Stimulated activated CD8-positive, alpha-beta memory T cell treated with anti-CD3 and anti-CD28 coated beads, Interleukin-4, amount 100 ng/mL, for 1 hour (primary cell): ENCODE results near the gene MAU2.
"Not testable (repeated sequence)": the region's sequence is repeated elsewhere in the genome, so short reads cannot be mapped to it uniquely, and the experiment has no call there.

Experiments used
- DNase-seq, 2 donors: peaks; one replicate each; pipeline ENCODE4 v3.0.0-alpha.2; 2020; ENCODE audit warnings: low read depth in 2 of 2, low spot score in 1 of 2

The MAU2 gene

DNA sequence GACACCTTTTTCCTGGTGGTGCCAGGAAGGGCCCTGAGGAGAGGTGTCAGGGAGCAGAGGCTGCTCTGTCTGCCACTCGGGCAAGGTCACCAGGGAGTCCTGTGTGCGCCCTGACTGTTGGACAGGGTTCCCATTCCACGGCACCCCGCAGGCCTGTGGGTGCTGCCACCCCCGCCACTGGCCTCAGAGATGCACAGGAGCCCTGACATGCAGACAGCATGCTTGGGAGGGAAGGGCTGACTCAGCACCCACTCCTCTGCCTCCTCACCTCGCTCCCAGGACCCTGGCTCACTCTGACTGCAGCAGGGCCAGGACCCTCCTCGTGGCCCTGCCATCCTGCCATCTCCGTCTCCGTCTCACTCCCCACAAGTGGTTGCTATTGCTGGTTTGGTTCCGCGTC lies 25.3 kb downstream of the MAU2 start:
- DNase-seq: no peak

DNA sequence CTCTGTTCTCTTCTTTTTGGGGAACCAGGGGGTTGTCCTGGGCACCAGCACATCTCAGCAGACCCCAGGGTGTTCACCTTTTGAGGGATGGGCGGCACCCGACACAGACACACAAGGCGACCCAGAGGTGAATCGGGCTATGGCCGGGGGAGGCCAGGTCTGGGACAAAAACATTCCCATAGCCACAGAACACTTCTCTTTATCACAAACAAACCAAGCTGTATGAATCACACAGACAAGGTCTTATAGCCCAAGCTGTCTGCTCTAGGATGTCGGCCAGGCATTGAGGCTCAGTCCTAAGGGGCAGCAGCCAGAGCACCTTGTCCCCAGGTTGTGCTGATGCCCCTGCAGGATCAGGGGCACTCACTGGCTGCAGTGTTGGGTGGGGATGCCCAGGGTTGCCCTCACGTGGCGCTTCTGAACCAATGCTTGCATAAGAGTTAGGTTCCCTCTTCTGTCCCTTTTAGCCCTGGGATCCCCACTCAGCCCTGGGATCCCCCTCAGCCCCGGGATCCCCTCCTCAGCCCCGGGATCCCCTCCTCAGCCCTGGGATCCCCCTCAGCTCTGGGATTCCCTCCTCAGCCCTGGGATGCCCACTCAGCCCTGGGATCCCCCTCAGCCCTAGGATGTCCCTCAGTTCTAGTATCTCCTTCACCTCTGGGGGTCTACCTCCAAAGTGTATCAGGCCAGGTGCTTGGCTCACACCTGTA lies 26.9 kb downstream of the MAU2 start:
- DNase-seq: no peak

DNA sequence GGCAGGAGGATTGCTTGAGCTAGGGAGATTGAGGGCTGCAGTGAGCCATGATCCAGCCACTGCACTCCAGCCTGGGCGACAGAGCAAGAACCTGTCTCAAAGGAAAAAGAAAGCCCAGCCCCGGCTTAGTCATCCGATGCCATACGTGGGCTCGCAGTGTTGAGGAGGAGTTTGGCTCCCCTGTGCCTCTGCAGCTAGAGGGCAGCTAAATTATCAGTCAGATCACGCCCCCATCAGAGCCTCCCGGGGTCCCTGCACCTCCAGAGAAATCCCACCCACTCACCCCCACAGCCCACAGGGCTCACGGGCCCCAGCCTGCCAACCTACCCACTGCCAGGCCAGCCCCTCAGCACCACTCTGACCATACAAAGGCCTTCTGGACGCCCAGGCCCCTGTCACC lies 27.6 kb downstream of the MAU2 start:
- DNase-seq: no peak

DNA sequence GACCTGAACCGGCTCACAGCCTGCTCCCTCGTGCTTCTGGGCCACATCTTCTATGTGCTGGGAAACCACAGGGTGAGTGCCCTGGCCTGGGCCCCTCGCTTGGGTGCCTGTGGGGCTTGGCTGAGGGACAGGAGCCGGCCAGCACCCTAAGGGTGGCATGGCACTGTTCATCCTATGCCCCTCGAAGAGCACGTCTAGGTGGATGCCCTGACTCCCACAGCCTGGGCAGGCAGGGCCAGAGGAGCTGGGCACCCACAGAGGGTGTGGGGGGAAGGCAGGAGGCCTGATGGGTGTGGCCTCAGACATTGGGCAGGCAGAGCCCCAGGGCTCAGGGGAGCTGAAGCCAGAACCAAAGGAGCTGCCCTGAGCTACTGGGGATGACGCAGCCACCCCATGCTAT lies 28.7 kb downstream of the MAU2 start:
- DNase-seq: no peak

DNA sequence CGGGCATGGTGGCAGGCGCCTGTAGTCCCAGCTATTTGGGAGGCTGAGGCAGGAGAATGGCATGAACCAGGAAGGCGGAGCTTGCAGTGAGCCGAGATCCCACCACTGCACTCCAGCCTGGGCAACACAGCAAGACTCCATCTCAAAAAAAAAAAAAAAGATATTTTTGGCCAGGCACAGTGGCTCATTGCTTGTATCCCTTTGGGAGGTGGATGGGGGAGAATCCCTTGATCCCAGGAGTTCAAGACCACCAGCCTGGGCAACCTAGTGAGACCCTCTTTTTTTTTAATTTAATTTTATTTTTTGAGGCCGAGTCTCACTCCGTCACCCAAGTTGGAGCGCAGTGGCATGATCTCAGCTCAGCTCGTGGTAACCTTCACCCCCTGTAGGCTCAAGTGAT lies 30.1 kb downstream of the MAU2 start:
- not testable (repeated sequence) for DNase-seq

DNA sequence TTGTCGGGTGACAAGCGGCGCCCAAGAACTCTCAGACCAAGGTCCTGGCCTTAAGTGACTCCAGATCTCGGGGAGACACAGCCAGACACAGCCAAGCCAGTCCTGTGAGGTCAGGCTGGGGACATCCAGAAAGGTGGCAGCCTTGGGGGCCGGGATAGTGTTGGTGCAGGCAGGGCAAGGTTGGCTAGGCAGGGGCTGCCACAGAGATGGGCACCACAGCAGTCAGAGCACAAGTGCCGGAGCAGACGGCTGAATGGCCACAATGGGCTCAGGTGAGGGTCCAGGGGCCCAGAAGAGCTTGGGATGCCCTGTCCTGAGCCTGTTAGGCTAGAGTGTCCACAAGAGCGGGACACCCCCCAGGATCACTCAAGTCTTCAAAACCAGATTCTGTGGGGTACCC lies 32.2 kb downstream of the MAU2 start:
- DNase-seq: no peak

DNA sequence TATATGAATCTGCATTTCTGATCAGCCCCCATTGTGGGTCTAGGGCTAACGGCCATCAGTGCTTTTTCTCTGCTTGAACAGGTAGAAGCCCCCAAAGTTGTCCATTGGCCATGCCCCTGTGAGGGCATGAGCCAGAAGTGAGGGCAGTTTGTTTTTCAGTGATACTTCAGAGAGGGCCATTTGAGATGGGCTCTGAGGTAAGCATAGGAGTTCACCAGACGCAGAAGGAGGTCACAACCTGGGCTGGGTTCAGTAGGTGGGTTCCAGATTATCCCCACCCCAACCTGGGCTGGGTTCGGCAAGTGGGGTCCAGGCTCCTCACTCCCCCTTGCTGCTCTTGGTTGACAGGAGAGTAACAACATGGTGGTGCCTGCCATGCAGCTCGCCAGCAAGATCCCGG lies 33.4 kb downstream of the MAU2 start:
- no peak for DNase-seq

DNA sequence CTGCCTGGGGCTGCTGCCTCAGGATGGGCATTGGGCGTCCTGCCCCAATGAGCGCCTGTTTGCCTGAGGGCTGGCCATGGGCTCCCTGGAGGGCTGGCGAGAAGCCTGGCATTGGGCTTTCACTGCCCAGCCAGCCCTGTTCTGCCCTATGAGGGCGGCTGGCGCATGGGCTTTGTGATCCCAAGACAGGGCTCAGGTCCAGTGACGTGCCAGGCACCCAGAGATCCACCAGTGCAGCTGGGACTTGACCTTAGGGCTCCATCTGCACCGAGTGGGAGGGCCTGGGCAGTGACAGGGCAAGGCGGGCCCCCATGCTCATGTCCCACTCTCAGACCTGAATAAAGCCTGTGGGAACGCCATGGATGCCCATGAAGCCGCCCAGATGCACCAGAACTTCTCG lies 34.3 kb downstream of the MAU2 start:
- DNase-seq: no peak

DNA sequence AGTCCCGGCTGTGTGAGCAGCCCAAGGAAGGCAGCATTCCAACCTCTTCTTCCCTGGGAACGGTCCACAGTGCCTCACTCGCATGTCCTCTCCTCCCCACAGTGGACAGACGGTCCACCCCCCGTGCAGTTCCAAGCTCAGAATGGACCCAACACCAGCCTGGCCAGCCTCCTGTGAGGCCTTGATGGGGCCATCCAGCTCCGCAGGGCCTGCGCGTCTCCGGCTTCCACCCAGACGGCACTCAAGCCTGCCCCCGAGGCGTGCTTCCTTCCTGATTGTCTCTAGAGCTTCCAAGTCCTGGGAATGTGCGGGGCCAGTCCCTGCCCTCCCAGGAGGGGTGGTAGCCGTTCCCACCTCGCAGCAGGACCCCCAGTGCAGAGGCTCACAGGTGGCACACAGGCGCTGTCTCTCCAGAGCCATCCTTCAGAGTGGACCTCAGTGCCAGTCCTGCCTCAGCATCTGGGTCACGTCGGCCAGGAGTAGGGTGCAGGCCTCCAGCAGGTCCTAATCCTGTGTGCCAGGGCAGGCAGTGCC lies 35.0 kb downstream of the MAU2 start:
- no peak for DNase-seq

DNA sequence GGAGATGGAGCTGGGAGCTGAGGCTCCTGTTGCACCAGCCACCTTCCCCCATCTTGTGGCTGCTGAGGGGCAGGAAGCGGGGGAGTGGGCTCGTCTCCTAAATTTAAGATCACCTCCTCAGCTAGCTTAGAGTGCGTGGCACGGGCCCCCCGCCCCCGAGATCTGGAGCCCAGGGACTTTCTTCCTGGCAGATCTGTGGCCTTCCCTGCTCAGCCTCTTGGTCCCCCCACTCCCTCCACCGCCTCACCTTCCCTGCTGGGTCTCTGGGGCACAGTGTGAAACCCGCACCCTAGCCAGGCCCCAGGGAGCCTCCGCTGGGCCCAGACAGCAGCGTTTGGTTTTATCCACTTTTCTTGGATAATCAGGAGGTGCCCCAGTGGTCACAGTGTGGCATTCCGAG lies 35.9 kb downstream of the MAU2 start:
- DNase-seq: no peak

DNA sequence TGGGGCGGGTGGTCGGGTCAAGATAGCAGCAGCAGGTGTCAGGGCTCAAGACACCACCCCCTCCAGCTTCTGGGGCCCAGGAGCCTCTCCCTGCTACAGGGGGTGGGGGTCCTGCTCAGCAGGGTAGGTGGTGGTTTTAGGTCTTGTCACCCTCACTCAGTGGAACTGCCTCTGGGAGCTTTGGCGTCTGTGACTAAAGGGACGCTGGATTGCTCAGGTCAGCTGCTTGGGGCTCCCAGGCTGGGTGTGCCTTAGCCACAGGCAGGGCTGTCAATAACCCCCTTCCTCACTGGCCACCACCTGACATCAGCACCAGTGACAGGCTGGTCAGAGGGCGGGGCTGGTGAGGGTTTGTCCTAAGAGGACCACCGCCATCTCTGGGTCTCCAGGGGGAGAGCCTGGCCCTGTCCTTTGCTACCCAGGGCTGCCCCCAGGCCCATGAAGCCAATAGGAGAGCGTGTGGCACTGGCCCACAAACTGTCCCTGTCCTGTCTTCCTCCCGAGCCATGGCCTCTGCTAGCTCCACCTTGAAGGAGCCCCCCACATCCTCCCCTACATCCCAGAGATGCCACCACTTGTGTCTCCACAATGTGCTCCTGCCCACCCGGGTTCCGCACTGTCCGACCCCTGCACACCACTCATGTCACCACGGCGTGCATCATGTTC lies 36.4 kb downstream of the MAU2 start:
- no peak for DNase-seq

DNA sequence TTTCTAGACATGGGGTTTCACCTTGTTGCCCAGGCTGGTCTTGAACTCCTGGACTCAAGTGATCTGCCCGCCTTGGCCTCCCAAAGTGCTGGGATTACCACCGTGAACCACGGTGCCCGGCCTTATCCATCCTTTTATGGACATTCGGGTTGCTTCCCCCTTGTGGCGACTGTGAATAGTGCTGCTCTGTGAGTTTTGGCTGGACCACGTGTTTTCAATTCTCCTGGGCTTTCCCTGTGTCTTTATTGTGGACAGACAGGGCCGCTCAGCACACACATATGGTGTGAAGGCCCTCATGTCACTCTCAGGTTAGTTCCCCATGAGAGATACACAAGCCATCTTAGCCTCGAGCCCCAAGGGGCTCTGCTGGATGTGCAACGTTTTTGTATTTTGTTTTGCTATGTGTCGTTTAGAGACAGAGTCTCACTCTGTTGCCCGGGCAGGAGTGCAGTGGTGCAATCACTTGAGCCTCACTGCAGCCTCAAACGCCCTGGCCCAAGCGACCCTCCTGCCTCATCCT lies 40.5 kb downstream of the MAU2 start:
- DNase-seq: peak; percentile 32 to 35

DNA sequence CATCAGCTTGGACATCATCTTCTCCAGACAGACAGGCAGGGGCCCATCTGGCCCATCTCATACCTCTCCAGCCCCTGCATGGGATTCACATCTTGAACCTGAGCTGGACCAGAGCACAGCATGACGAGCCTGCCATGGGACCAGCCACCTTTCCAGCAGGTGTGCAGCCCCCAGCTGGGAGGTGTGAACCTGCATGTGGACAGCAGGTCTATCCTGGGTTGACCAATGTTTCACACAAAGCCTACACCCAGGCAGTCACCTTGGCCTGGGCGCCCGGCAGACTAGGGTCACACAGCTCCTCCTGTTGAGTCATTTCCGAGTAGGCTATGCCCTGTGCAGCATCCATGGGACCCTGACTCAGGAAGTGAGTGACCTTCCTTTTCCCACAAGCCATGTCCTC lies 41.4 kb downstream of the MAU2 start:
- no peak for DNase-seq

DNA sequence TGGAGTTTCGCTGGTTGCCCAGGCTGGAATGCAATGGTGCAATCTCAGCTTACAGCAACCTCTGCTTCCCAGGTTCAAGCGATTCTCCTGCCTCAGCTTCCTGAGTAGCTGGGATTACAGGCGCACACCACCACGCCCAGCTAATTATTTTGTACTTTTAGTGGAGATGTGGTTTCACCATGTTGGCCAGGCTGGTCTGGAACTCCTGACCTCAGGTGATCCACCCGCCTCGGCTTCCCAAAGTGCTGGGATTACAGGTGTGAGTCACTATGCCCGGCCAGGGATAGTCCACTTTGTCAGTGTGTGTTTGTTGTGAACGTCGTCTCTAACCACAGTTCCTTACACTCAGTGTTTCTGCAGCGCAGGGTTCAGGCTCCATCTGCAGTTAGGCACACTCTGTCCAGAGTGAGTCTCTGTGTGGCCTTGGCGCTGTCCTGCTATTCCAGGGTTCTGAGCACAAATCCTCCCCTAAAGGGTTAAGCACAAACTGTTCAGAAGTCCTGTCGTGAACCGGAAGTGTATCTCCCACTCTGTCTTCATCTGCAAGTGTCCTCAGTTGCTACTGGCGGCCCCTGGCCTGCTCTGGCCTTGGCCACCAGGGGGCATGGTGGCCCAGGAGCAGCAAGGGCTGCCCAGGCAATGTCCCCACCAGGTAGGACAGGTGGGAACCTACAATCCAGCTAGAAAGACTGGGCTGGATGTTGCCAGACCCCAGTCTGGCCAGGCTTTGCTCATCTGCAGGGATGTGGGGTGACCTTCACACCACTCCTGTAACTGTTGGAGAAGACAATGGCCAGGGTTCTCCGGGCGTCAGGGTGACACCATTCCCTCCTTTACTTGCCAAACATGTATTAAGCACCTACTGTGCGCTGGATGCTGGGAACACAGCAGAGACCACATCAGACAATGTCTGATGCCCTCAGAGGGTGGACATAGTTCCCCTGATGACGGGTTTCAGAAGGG lies 46.1 kb downstream of the MAU2 start:
- peak in 1 of 2 donors; percentile 44 for DNase-seq

DNA sequence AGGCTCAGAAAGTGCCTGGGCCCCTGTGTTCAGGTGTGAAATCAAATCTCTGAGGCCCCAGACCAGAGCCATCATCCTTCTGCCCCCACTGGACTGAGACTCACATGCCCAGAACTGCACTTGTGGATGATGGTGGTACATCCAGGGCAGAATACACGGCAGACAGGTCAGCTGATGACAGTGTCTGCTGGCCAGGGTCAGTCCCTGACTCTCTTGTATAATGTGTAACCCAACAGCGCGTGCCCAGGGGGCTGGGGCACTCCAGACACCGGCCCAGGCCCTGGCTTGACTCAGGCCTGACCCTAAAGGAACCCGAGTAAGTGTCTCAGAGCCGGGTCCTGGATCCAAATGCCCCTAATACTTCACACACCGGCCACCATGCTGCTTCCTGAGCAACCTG lies 47.5 kb downstream of the MAU2 start:
- no peak for DNase-seq

DNA sequence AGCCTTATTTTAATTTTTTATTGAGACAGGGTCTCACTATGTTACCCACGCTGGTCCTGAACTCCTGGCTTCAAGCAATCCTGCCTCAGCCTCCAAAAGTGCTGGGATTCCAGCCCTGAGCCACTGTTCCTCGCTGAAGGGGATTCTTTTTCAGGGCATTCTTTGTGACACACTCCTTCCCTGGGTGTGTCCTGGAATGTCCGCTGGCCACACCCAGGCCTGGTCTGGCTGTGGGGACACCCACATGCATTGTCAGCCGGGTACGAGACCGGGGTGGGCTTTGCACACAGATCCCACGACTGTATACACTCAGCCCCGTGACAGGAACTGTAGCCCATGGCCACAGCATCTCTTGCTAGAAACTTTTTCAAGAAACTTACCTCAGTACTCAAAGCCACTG lies 50.4 kb downstream of the MAU2 start:
- DNase-seq: no peak

DNA sequence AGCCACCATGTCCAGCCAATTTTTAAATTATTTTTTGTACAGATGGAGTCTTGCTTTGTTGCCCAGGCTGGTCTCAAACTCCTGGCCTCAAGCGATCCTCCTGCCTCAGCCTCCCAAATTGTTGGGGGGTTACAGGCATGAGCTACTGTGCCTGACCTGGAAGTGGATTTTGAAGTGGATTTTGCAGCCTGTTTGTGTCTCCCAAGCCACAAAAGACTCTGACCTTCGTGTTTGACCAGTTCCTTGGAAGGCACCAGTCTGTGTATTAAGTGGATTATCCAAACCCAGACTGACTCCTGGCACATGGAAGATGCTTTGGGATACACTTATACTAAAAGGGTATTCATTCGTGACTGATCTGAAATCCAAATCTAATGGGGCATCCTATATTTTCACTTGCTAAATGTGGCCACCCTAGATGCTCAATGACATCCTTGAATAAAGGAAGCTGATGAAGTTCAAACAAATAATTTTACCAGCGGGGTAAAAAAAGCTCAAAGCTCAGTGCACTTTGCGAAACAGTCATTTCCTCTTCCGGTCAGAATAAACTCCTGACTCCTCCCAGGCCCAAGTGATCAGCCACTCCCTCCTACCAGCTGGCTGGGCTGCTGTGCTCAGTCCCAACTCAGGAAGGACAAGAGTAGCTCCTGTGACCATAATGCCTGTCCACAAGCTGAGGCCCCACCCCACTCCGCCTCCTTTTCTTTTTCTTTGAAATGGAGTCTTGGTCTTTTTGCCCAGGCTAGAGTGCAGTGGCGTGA lies 52.2 kb downstream of the MAU2 start:
- DNase-seq: no peak

DNA sequence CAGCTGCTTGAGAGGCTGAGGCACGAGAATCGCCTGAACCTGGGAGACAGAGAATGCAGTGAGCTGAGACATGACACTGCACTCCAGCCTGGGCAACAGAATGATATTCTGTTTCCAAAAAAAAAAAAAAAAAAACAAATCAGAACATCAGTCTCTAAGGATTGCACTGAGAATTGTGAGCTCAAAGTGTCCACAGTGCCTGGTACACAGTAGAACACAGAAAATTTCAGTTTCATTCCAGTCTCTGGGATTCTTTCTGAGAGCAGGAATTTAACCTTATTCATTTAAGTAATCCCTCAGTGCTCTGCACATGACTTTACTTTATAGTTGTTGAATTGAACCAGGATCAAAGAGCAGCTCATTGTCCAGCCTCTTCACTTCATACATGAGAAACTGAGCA lies 58.9 kb downstream of the MAU2 start:
- no peak for DNase-seq

DNA sequence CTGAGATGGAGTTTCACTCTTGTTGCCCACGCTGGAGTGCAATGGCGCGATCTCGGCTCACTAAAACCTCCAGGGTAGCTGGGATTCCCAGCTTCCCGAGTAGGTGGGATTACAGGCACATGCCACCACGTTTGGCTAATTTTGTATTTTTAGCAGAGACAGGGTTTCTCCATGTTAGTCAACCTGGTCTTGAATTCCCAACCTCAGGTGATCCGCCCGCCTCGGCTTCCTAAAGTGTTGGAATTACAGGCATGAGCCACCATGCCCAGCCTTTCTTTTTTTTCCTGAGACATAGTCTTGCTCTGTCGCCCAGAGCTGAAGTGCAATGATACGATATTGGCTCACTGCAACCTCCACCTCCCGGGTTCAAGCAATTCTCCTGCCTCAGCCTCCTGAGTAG lies 59.7 kb downstream of the MAU2 start:
- DNase-seq: not testable (repeated sequence)

DNA sequence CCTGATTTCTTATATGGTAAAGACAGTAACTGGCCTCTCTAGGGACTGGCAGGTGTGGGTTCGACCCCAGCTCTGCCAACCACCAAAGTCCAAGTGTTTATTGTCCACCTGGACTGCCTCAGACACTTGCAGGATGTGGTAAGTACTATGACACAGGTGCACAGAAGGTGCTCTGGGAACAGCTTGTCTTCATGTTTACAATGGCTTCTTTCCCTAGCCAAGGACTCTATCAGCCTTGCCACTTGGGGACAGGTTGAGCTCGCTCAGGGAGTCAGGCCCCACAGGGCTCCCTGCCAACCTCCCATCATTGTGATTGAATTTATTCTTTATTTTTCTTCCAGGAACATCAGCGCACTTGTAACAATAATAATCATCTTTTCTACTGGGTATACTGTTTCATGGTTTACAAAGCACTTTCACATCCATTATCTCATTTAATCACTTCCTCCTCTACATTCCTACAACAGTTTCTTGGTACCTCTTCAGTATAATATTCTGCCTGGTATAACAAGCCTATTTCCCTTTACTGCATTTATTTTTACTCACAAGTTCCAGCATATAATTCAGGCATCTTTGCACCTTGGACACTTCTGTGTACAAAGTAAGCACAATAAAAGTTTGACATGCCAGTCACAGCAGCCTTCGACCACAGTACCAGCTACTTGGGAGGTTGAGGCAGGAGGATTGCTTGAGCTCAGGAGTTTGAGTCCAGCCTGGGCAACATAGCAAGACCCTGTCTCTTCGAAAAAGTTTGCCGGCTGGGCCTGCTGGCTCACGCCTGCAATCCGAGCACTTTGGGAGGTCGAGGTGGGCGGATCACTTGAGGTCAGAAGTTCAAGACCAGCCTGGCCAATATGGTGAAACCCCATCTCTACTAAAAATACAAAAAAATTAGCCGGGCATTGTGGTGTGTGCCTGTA lies 60.6 kb downstream of the MAU2 start:
- DNase-seq: no peak
